GM12875 (cell line): ENCODE results near the gene SMG9.
"Not testable (repeated sequence)": the region's sequence is repeated elsewhere in the genome, so short reads cannot be mapped to it uniquely, and the experiment has no call there.

Experiments
- H3K4me3 ChIP-seq: one replicate; pipeline ENCODE4 v1.5.1; 2011; ENCODE audit warnings: low read depth, low read length, control low read depth
- TF ChIP-seq, protein P1 (sequence below): IDR thresholded peaks from 2 replicates; pipeline ENCODE4 v1.5.1; 2011; ENCODE audit warnings: low read depth, mild to moderate bottlenecking, control low read depth, inconsistent platforms, low read length, moderate library complexity, borderline replicate concordance; ENCODE audit not compliant: insufficient read depth

The SMG9 gene

DNA sequence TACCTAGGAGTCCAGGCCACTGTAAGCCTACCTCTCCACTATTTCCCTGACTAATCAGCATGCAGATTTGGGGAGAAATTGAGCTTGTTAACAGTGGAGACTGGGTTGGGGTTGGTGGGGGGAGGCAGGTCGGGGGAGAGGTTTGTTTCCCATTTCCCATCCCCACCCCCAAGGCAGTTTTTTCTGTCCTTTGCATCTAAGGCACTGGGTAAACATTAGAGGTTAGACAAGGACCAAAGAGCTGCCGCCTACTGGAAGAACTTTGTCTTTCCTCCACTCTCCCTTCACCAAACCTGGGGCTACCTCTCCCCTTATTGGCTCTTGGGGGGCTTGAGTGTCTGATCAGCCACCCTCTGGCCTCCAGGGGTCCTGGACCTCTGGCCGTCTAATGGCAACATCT is 25.1 kb upstream of the SMG9 start:
- H3K4me3 ChIP-seq, result peak overlapping the region; percentile 84
- TF ChIP-seq, protein P1, sequence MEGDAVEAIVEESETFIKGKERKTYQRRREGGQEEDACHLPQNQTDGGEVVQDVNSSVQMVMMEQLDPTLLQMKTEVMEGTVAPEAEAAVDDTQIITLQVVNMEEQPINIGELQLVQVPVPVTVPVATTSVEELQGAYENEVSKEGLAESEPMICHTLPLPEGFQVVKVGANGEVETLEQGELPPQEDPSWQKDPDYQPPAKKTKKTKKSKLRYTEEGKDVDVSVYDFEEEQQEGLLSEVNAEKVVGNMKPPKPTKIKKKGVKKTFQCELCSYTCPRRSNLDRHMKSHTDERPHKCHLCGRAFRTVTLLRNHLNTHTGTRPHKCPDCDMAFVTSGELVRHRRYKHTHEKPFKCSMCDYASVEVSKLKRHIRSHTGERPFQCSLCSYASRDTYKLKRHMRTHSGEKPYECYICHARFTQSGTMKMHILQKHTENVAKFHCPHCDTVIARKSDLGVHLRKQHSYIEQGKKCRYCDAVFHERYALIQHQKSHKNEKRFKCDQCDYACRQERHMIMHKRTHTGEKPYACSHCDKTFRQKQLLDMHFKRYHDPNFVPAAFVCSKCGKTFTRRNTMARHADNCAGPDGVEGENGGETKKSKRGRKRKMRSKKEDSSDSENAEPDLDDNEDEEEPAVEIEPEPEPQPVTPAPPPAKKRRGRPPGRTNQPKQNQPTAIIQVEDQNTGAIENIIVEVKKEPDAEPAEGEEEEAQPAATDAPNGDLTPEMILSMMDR, result peak; percentile 52; the same call in 1 of the 2 replicates

DNA sequence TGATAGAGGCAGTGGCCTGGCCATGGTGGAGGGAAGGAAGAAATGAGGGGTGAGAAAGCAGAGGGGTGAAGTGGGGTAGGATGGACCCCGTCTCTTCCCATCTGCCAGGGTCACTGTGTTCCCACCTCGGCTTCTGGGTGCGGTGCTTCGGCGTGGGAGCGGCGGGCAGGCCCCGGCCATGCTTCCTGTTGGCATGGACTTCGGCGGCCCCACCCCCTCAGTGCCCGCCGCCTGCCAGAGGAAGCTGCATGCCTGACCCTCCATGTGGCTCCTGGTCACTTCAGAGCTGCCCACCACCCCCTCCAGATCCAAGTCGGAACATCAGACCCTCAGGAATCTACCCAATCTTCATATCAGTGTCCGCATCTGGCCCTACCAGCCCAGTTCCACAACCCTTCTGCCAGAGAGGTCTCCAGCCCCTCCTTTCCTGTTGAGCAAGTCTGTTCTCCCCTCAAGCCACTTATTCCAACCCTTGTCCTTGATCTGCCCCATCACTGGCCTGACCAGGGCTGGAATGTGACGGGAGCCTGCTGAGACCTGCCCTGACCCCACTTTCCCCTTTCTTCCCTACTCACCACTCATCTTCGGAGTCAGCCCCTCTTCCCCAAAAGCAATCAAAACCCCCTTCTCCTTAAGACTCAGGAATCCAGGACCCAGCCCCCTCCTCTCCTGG is 24.5 kb upstream of the SMG9 start:
- TF ChIP-seq, protein P1, result no peak
- H3K4me3 ChIP-seq, result peak overlapping the region; percentile 84

DNA sequence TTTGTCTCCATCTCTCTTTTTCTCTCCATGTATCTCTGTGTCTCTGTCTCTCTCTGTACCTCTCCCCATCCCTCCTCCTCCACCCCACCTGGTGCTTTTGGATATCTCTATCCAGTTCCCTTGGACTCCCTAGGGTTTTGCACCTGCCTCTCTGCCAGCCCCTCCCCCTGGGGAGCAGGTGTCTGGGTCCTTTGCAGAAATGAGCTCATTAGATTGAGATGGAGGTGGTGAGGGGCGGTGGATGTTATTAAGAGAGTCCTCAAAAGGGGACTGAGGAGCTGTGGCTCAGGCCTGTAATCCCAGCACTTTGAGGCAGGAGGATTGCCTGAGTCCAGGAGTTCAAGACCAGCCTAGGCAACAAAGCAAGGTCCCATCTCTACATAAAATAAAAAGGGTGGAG is 23.9 kb upstream of the SMG9 start:
- H3K4me3 ChIP-seq, result peak overlapping the region; percentile 84

DNA sequence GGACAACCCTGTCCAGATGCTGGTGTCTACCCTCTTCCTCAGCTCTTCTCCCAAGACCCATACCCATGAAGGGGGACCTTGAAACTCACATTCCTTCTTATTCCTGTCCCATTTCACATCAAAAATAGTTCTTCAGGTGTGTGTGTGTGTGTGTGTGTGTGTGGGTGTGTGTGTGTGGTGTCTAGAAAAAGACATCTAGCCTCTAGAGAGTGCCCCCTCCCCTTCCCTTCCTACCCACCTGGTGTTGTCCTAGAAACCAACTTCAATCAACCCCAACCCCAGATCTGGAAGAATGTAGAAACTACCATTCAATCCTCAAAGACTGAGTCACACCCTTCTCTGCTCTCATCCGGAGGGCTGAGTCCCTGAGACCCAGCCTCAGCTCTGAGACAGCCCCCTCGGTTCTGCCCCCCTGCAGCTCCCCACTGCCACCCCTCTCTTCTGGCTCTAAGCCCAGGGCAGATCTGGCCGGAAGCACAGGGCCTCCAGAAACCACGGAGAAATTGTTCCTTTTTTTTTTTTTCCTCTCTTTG is 22.5 kb upstream of the SMG9 start:
- H3K4me3 ChIP-seq, result peak overlapping the region; percentile 34
- TF ChIP-seq, protein P1, result no peak

More for the DNA sequence above, 23.9 kb upstream of the SMG9 start:
- TF ChIP-seq, protein P1, result no peak

DNA sequence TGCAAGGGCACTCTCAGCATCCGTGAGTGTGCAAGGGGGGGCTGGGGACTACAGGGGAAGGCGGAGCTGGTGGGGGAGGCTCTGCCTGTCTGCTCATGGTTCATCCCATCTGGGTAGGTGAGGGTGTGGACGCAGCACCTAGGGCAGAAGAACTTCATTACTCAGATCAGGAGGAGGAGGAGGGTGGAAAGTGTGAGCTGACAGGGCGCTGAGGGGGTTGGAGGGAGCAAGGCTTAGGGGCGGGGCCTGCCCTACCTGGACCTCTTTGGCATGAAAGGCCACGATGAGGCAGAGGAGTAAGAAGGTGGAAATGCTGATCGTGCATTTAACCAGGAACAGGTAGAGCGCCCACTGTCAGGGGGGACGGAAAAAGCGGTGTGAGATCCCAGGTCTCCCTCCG is 21.5 kb upstream of the SMG9 start:
- TF ChIP-seq, protein P1, result no peak

DNA sequence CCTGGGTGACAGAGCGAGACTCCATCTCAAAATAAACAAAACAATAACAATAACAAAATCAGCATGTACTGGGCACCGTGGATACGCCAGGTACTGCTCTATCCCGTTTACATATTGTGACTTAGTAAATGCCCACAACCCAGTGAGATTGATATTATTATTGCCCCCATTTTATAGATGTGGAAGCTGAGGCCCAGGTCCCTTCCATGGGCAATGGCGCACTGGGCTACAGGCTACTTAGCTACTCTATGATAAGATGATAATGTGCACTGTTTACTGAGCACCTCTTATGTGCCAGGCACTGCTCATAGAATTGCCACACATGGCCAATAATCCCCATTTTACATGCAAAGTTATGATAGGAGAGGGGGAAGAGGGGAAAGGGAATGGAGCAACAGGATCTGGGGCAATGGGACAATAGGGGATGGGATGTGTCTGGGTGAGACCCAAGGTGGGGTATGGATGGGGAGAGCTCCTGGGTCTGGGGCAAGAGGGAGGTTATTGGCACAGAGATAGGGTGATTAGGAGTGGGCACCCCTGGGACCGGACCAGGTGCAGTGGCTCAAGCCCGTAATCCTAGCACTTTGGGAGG is 20.6 kb upstream of the SMG9 start:
- H3K4me3 ChIP-seq, result no peak overlapping the region
- TF ChIP-seq, protein P1, result no peak

More for the DNA sequence above, 21.5 kb upstream of the SMG9 start:
- H3K4me3 ChIP-seq, result peak overlapping the region; percentile 34

DNA sequence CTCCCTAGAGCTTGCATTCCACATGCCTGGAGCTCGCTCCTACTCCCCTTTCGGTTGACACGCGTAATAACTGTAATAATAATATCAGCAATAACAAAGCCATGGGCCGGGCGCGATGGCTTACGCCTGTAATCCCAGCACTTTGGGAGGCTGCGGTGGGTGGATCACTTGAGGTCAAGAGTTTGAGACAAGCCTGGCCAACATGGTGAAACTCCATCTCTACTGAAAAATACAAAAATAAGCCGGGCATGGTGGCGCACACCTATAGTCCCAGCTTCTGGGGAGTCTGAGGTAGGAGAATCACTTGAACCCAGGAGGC is 20.1 kb upstream of the SMG9 start:
- H3K4me3 ChIP-seq, result not testable (repeated sequence)
